Measurements from ENCODE around the gene SCGB3A2. TPM values are rescaled to one million over a fixed set of nuclear protein-coding genes. Genes with fewer than 3 reads are reported as not detected.
A peak's percentile ranks its signal among the peaks of the same experiment; 100 is the strongest.

SCGB3A2 gene
- total and polyA plus RNA-seq, 2 of the 8 experiments (the other 6 are each of a cell fraction or from before 2014, with no cell fraction given) = 47.1 to 63.6 TPM

- no peak overlapping the region for H3K4me3 ChIP-seq (ENCODE audit: extremely low read depth in 1 of 4, insufficient read depth in 2 of 4, low read depth in 3 of 4, low read length in 4 of 4)
- no peak overlapping the region for H2AK5ac ChIP-seq (ENCODE audit: low read depth, low read length)
- H3K4me2 ChIP-seq (ENCODE audit: insufficient read depth in 1 of 2, low read depth in 2 of 2, low read length in 2 of 2) = no peak overlapping the region
- DNase-seq (ENCODE audit: low read depth in 1 of 2, low spot score in 2 of 2) (no peak), FAIRE-seq (peak; percentile 28)
- H3K23me2 ChIP-seq (ENCODE audit: low read depth, low read length) = no peaks in the 10 kb centered on the region
- TF ChIP-seq CTCF (IDR thresholded peaks at IDR 0.05; ENCODE audit: control extremely low read depth in 1 of 3, insufficient read depth in 1 of 3, low read depth in 1 of 3, low read length in 3 of 3) (peak in 2 of 3 experiments; percentile 43 to 50; a peak in 2 of 4 replicates), PHF8 (conservative IDR thresholded peaks at IDR 0.05; ENCODE audit: low read depth, low read length) (no peak), POU5F1 (IDR thresholded peaks at IDR 0.05; ENCODE audit: low read depth, low read length) (no peak), EGR1 (IDR thresholded peaks at IDR 0.05; ENCODE audit: borderline replicate concordance, low read depth, low read length) (no peak), RAD21 (IDR thresholded peaks at IDR 0.05 in 1 of 2, conservative IDR thresholded peaks at IDR 0.05 in 1 of 2; ENCODE audit: low read depth in 2 of 2, low read length in 2 of 2) (peak; percentile 68 to 72), CBX5 (IDR thresholded peaks at IDR 0.05; ENCODE audit: low read depth, low read length) (no peak), CHD1 (IDR thresholded peaks at IDR 0.05; ENCODE audit: low read depth, low read length) (no peak), ZNF274 (IDR thresholded peaks at IDR 0.05; ENCODE audit: borderline replicate concordance, extremely low read depth, low read length) (no peak)
- H3K79me1 ChIP-seq (ENCODE audit: low read depth, low read length) = no peaks in the 10 kb centered on the region
- H2BK12ac ChIP-seq (ENCODE audit: low read depth, low read length) = no peak overlapping the region
- H3K23ac ChIP-seq (ENCODE audit: insufficient read length) = no peak overlapping the region
- no peak overlapping the region for H3K14ac ChIP-seq (ENCODE audit: insufficient read length)
- H4K20me1 ChIP-seq (replicated peaks in 1 of 2; ENCODE audit: control insufficient read depth in 1 of 2, insufficient read depth in 2 of 2, low read length in 2 of 2) = no peaks in the 10 kb centered on the region
- H3K18ac ChIP-seq (ENCODE audit: extremely low read depth, low read length) = no peak overlapping the region
- ChIA-PET CTCF (ENCODE audit: partially characterized antibody) (interaction anchor here (0.6 to 17.4 kb wide), 19 partner anchors 9 to 340 kb away, joined by 3 to 163 read pairs (median 5); partner anchors contain the start of gene SCGB3A2), POLR2A (ENCODE audit: partially characterized antibody) (interaction anchor here (0.6 to 20.0 kb wide), 8 partner anchors 9 to 52 kb away, joined by 3 to 730 read pairs (median 3); partner anchors contain the start of gene SCGB3A2)
- H3K36me3 ChIP-seq (ENCODE audit: control insufficient read depth in 2 of 4, insufficient read depth in 4 of 4, low read length in 3 of 4) = peaks cover 0 to 6% (median 0%) of the 10 kb centered on the region in 4 experiments; a peak in 2 of 8 replicates
- no peak overlapping the region for H3K56ac ChIP-seq (replicated peaks; ENCODE audit: insufficient read length, low read depth, low read length)
- no peak overlapping the region for H4K8ac ChIP-seq (ENCODE audit: extremely low read depth, insufficient read depth, low read length)
- no peak overlapping the region for H2BK15ac ChIP-seq (ENCODE audit: low read length)
- no peak overlapping the region for H2BK20ac ChIP-seq (ENCODE audit: low read length)
- H3K27me3 ChIP-seq (replicated peaks in 1 of 4; ENCODE audit: control insufficient read depth in 3 of 4, extremely low read depth in 1 of 4, insufficient read depth in 3 of 4, low read length in 3 of 4) = no peaks in the 10 kb centered on the region
- H3K4me1 ChIP-seq (replicated peaks in 1 of 4; ENCODE audit: control insufficient read depth in 3 of 4, insufficient read depth in 4 of 4, low read length in 3 of 4) = peaks cover 0 to 7% (median 0%) of the 10 kb centered on the region in 4 experiments; a peak in 4 of 7 replicates
- H3K4ac ChIP-seq (replicated peaks; ENCODE audit: insufficient read length, low read depth, low read length) = no peak overlapping the region
- no peak overlapping the region for H3K27ac ChIP-seq (ENCODE audit: low read depth, low read length)
- H3K9me3 ChIP-seq (ENCODE audit: insufficient read depth in 2 of 2, low read depth in 1 of 2, low read length in 1 of 2) = no peaks in the 10 kb centered on the region
- no peak overlapping the region for H2AFZ ChIP-seq (ENCODE audit: low read length)
- no peak overlapping the region for H2BK5ac ChIP-seq (ENCODE audit: low read depth, low read length)
- WGBS, 2 experiments (ENCODE audit: extremely low coverage in 1 of 2, insufficient coverage in 1 of 2, insufficient read length in 1 of 2, insufficient replicate concordance in 2 of 2, low coverage in 1 of 2, low lambda C conversion rate in 2 of 2, missing lambda C conversion rate in 1 of 2) = 18% methylated on average over 3 of the region's 3 CpGs; no CpG with 5 or more reads in 1 of the 2 experiments
- no peak overlapping the region for H2BK120ac ChIP-seq (replicated peaks; ENCODE audit: low read depth, low read length)
- no peak overlapping the region for H4K91ac ChIP-seq (replicated peaks; ENCODE audit: insufficient read length, low read length)
- no peak overlapping the region for H3K9ac ChIP-seq (replicated peaks in 1 of 4; ENCODE audit: extremely low read depth in 1 of 4, low read depth in 3 of 4, low read length in 3 of 4)
- H4K5ac ChIP-seq (ENCODE audit: insufficient read length, low read depth, low read length) = peak overlapping the region; percentile 62
- no peaks in the 10 kb centered on the region for H3K79me2 ChIP-seq (ENCODE audit: control insufficient read depth in 1 of 2, insufficient read depth in 2 of 2, low read length in 2 of 2)
Measured at GRCh38 chr5:147887026-147887627, 8.6 kb downstream of the SCGB3A2 start.
